ENCODE data around the gene MARCKSL1.
"Not testable (repeated sequence)": the region's sequence is repeated elsewhere in the genome, so short reads cannot be mapped to it uniquely, and the experiment has no call there.

Gene MARCKSL1

GRCh38 chr1:32335790-32336590, at the start of gene MARCKSL1:
MARCKSL1 (minus strand) TSS chr1:32336233; CDS start chr1:32336033, 200 bp downstream.
- DNase-seq, result peak; percentile 52 to 85

GRCh38 chr1:32380057-32380456, 44.0 kb upstream of the MARCKSL1 start:
- DNase-seq, result no peak

- no peak for DNase-seq
Measured at GRCh38 chr1:32377541-32378220, 41.6 kb upstream of the MARCKSL1 start.

GRCh38 chr1:32376199-32376598, 40.2 kb upstream of the MARCKSL1 start:
- no peak for DNase-seq

- DNase-seq, result no peak
Measured at GRCh38 chr1:32373996-32374592, 38.1 kb upstream of the MARCKSL1 start.

- no peak for DNase-seq
Measured at GRCh38 chr1:32372149-32372756, 36.2 kb upstream of the MARCKSL1 start.

GRCh38 chr1:32367912-32368635, 32.0 kb upstream of the MARCKSL1 start:
- no peak for DNase-seq

- no peak for DNase-seq
Measured at GRCh38 chr1:32365445-32365844, 29.4 kb upstream of the MARCKSL1 start.

- no peak for DNase-seq
Measured at GRCh38 chr1:32364836-32365235, 28.8 kb upstream of the MARCKSL1 start.

GRCh38 chr1:32363713-32364112, 27.7 kb upstream of the MARCKSL1 start:
- DNase-seq, result no peak

GRCh38 chr1:32362474-32363313, 26.7 kb upstream of the MARCKSL1 start, which contains the start of the genes FAM229A and TSSK3:
FAM229A (minus strand) TSS chr1:32362485; CDS start chr1:32362091, 394 bp downstream.
TSSK3 (plus strand) TSS chr1:32362539; CDS start chr1:32362702, 163 bp downstream.
- no peak for DNase-seq

- no peak for DNase-seq
Measured at GRCh38 chr1:32361674-32362473, 25.8 kb upstream of the MARCKSL1 start.

GRCh38 chr1:32361308-32361673, 25.3 kb upstream of the MARCKSL1 start:
- DNase-seq, result no peak

- DNase-seq, result no peak
Measured at GRCh38 chr1:32358435-32358834, 22.4 kb upstream of the MARCKSL1 start.

GRCh38 chr1:32357614-32358013, 21.6 kb upstream of the MARCKSL1 start:
- DNase-seq, result no peak

- DNase-seq, result no peak
Measured at GRCh38 chr1:32356478-32356877, 20.4 kb upstream of the MARCKSL1 start.

GRCh38 chr1:32355778-32356177, 19.7 kb upstream of the MARCKSL1 start:
- not testable (repeated sequence) for DNase-seq

GRCh38 chr1:32353886-32354570, 18.0 kb upstream of the MARCKSL1 start:
- DNase-seq, result no peak

GRCh38 chr1:32353431-32353830, 17.4 kb upstream of the MARCKSL1 start:
- no peak for DNase-seq

- DNase-seq, result no peak
Measured at GRCh38 chr1:32352831-32353383, 16.9 kb upstream of the MARCKSL1 start.
